ENCODE measurements around the gene NOCT. TPM values are rescaled to one million over a fixed set of nuclear protein-coding genes. Genes with fewer than 3 reads are reported as not detected.

The NOCT gene
- polyA plus RNA-seq, 1 donor from 2014 or later, result 5.1 TPM

DNA sequence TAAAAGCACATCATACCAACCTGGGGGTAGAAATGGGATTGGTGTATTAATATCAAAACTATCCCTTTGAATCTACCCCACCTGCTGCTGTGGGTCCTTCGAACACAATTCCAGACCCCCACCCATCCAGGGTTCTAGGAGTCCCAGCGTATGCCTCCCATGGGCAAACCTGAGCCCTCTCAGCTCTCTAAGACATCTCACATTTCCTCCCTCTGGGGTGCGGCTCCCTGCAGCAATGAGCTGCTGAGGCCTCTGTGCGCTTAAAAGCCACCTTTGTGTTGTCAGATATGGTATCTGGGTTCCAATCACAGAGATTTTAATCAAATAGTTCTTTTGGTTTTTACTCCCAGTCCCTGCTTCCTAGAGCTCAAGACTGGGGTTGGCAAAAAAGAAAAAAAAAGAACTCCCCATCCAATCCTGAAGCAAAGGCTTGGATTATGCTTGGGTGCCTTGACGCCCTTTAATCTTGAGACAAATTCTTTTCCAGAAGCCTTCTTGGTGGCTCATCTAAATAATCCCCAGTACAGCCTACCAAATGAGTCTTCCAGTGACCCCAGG, 37.5 kb upstream of the NOCT start:
- Histone ChIP-seq H3K9ac (ENCODE audit: low read length) (no peak overlapping the region), H3K9me3 (ENCODE audit: low read length) (no peaks in the 10 kb centered on the region), H2AFZ (ENCODE audit: low read depth, low read length) (no peak overlapping the region), H3K27ac (ENCODE audit: low read length) (no peak overlapping the region), H3F3A (ENCODE audit: insufficient read depth, low read length, poor library complexity, severe bottlenecking) (no peaks in the 10 kb centered on the region), H3K79me2 (replicated peaks; ENCODE audit: insufficient read depth, low read length) (no peaks in the 10 kb centered on the region), H3K4me3 (ENCODE audit: low read length) (no peak overlapping the region), H3K27me3 (ENCODE audit: insufficient read depth, low read depth, low read length) (no peaks in the 10 kb centered on the region), H4K20me1 (ENCODE audit: insufficient read depth) (no peaks in the 10 kb centered on the region), H3K4me2 (ENCODE audit: low read length) (no peak overlapping the region), H3K9me2 (ENCODE audit: insufficient read depth, low read length) (no peaks in the 10 kb centered on the region), H3K36me3 (ENCODE audit: insufficient read depth, low read length) (no peaks in the 10 kb centered on the region)
- TF ChIP-seq SMC3 (conservative IDR thresholded peaks at IDR 0.05; ENCODE audit: poor library complexity) (no peak), POLR2AphosphoS5 (IDR thresholded peaks at IDR 0.05) (no peak), EP300 (conservative IDR thresholded peaks at IDR 0.05; ENCODE audit: poor library complexity, severe bottlenecking) (no peak), EZH2 (IDR thresholded peaks at IDR 0.05; ENCODE audit: borderline replicate concordance, insufficient read depth, low read length, poor library complexity, severe bottlenecking) (no peak), RAD21 (conservative IDR thresholded peaks at IDR 0.05) (no peak), MXI1 (conservative IDR thresholded peaks at IDR 0.05; ENCODE audit: poor library complexity, severe bottlenecking) (no peak), TAF1 (IDR thresholded peaks at IDR 0.05; ENCODE audit: low read depth) (no peak)
- TF ChIP-seq, protein P1, sequence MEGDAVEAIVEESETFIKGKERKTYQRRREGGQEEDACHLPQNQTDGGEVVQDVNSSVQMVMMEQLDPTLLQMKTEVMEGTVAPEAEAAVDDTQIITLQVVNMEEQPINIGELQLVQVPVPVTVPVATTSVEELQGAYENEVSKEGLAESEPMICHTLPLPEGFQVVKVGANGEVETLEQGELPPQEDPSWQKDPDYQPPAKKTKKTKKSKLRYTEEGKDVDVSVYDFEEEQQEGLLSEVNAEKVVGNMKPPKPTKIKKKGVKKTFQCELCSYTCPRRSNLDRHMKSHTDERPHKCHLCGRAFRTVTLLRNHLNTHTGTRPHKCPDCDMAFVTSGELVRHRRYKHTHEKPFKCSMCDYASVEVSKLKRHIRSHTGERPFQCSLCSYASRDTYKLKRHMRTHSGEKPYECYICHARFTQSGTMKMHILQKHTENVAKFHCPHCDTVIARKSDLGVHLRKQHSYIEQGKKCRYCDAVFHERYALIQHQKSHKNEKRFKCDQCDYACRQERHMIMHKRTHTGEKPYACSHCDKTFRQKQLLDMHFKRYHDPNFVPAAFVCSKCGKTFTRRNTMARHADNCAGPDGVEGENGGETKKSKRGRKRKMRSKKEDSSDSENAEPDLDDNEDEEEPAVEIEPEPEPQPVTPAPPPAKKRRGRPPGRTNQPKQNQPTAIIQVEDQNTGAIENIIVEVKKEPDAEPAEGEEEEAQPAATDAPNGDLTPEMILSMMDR (IDR thresholded peaks at IDR 0.05; ENCODE audit: poor library complexity, severe bottlenecking), result no peak
- TF ChIP-seq, protein P2, sequence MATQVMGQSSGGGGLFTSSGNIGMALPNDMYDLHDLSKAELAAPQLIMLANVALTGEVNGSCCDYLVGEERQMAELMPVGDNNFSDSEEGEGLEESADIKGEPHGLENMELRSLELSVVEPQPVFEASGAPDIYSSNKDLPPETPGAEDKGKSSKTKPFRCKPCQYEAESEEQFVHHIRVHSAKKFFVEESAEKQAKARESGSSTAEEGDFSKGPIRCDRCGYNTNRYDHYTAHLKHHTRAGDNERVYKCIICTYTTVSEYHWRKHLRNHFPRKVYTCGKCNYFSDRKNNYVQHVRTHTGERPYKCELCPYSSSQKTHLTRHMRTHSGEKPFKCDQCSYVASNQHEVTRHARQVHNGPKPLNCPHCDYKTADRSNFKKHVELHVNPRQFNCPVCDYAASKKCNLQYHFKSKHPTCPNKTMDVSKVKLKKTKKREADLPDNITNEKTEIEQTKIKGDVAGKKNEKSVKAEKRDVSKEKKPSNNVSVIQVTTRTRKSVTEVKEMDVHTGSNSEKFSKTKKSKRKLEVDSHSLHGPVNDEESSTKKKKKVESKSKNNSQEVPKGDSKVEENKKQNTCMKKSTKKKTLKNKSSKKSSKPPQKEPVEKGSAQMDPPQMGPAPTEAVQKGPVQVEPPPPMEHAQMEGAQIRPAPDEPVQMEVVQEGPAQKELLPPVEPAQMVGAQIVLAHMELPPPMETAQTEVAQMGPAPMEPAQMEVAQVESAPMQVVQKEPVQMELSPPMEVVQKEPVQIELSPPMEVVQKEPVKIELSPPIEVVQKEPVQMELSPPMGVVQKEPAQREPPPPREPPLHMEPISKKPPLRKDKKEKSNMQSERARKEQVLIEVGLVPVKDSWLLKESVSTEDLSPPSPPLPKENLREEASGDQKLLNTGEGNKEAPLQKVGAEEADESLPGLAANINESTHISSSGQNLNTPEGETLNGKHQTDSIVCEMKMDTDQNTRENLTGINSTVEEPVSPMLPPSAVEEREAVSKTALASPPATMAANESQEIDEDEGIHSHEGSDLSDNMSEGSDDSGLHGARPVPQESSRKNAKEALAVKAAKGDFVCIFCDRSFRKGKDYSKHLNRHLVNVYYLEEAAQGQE (IDR thresholded peaks at IDR 0.05; ENCODE audit: borderline replicate concordance), result no peak

DNA sequence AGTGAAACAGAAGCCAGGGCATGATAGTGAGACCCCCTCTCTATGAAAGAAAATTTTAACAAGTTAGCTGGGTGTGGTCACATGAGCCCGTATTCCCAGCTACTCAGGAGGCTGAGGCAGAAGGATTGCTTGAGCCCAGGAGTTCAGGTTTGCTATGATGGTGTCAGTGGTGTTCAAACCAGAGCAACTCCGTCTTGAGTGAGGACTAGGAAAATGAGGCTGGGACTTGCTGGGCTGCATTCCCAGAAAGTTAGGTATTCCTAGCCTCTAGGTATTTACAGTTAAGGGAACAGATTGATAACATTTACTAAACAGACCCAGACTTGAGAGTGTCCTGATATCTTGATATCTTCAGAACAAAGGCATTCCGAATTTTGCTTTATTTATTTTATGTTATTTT, 37.0 kb upstream of the NOCT start:
- Histone ChIP-seq H3K27me3 (ENCODE audit: insufficient read depth, low read depth, low read length) (no peaks in the 10 kb centered on the region), H3K79me2 (replicated peaks; ENCODE audit: insufficient read depth, low read length) (no peaks in the 10 kb centered on the region), H3K9me2 (ENCODE audit: insufficient read depth, low read length) (no peaks in the 10 kb centered on the region), H3K36me3 (ENCODE audit: insufficient read depth, low read length) (no peaks in the 10 kb centered on the region), H3K9me3 (ENCODE audit: low read length) (no peaks in the 10 kb centered on the region), H4K20me1 (ENCODE audit: insufficient read depth) (no peaks in the 10 kb centered on the region), H3K9ac (ENCODE audit: low read length) (no peak overlapping the region), H2AFZ (ENCODE audit: low read depth, low read length) (no peak overlapping the region), H3K4me3 (ENCODE audit: low read length) (no peak overlapping the region), H3K4me2 (ENCODE audit: low read length) (no peak overlapping the region), H3F3A (ENCODE audit: insufficient read depth, low read length, poor library complexity, severe bottlenecking) (no peaks in the 10 kb centered on the region), H3K27ac (ENCODE audit: low read length) (no peak overlapping the region)
- TF ChIP-seq EZH2 (IDR thresholded peaks at IDR 0.05; ENCODE audit: borderline replicate concordance, insufficient read depth, low read length, poor library complexity, severe bottlenecking), result no peak
- TF ChIP-seq TAF1 (IDR thresholded peaks at IDR 0.05; ENCODE audit: low read depth), result no peak
- TF ChIP-seq, protein P1 (IDR thresholded peaks at IDR 0.05; ENCODE audit: poor library complexity, severe bottlenecking), result no peak
- TF ChIP-seq POLR2AphosphoS5 (IDR thresholded peaks at IDR 0.05), result no peak
- TF ChIP-seq EP300 (conservative IDR thresholded peaks at IDR 0.05; ENCODE audit: poor library complexity, severe bottlenecking), result no peak
- no peak for TF ChIP-seq SMC3 (conservative IDR thresholded peaks at IDR 0.05; ENCODE audit: poor library complexity)
- TF ChIP-seq MXI1 (conservative IDR thresholded peaks at IDR 0.05; ENCODE audit: poor library complexity, severe bottlenecking), result no peak
- no peak for TF ChIP-seq RAD21 (conservative IDR thresholded peaks at IDR 0.05)
- TF ChIP-seq, protein P2 (IDR thresholded peaks at IDR 0.05; ENCODE audit: borderline replicate concordance), result no peak
